Activated naive CD4-positive, alpha-beta T cell (primary cell): ENCODE results near the gene PPFIA1.

Source experiments
- DNase-seq, 4 experiments: peaks; one replicate each; lab custom pipeline; 2025; lab: John Stamatoyannopoulos, UW

PPFIA1 gene

GRCh38 chr11:70432065-70432464 is 161.6 kb downstream of the PPFIA1 start:
- no peak for DNase-seq

GRCh38 chr11:70432580-70432979 is 162.1 kb downstream of the PPFIA1 start:
- no peak for DNase-seq

GRCh38 chr11:70433038-70433437 is 162.5 kb downstream of the PPFIA1 start:
- DNase-seq = no peak

GRCh38 chr11:70433526-70433925 is 163.0 kb downstream of the PPFIA1 start:
- DNase-seq = no peak
